Activated naive CD4-positive, alpha-beta T cell treated with anti-CD3 and anti-CD28 coated beads, Interleukin-2, amount 50 U/mL, for 24 hours (primary cell): Measurements from ENCODE around the gene LDLRAD3.

Source experiments
- H3K27ac Mint-ChIP-seq: one replicate; pipeline ENCODE4 v1.8.0; 2021; ENCODE audit warnings: mild to moderate bottlenecking, mixed read lengths
- H3K27me3 Mint-ChIP-seq: one replicate; pipeline ENCODE4 v1.8.0; 2021; ENCODE audit warnings: mixed read lengths
- H3K36me3 Mint-ChIP-seq: one replicate; pipeline ENCODE4 v1.8.0; 2021; ENCODE audit warnings: mixed read lengths
- H3K4me1 Mint-ChIP-seq: one replicate; pipeline ENCODE4 v1.8.0; 2021; ENCODE audit warnings: mixed read lengths
- H3K4me3 Mint-ChIP-seq: one replicate; pipeline ENCODE4 v1.8.0; 2021; ENCODE audit warnings: mild to moderate bottlenecking, mixed read lengths
- H3K9me3 Mint-ChIP-seq: one replicate; pipeline ENCODE4 v1.8.0; 2021; ENCODE audit warnings: mixed read lengths

The LDLRAD3 gene

DNA sequence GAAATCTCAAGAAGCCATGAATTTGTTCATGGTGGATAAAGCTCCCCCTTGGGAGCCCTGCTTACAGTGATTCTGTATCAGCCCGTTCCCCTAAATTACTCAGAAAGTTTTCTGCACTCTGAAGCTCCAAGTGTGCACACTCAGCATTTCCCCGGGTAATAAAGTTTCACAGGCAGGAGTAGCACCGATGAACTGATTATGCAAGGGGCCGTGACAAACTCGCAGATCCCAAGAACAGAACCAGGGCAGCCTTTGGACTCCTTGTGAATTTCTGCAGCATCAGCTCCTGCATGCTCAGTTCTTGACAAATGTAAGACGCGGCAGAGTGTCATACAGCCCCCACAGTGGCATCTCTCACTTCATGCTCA is 271.8 kb downstream of the LDLRAD3 start:
- Mint-ChIP-seq H3K27ac (no peak overlapping the region), H3K4me1 (no peaks in the 10 kb centered on the region), H3K9me3 (no peaks in the 10 kb centered on the region), H3K4me3 (no peak overlapping the region), H3K36me3 (no peaks in the 10 kb centered on the region), H3K27me3 (peaks cover 9% of the 10 kb centered on the region)

DNA sequence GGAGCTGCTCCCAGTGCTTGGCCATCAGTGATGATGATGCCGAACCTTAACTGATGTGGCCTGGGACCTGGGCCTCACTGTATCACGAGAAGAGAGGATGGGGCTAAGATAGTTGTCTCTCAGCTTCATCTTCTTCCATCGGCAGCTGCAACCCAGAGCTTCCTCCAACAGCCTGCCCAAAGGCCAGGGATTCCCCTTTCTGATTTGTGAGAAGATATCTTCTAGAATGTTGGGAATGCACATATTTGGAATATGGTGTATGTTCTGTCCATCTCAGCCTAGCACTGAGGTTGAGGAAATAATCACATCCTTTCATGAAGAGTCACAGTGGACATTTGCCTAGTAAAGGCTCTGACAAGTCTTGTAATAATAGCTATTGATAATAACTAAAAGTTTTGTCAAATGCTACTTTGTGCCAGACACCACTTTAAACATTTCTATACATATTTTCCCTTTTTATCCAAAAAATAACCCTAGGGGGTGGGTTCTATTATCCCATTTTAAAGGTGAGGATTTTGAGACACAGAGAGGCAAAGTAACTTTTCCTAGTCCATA is 272.3 kb downstream of the LDLRAD3 start:
- Mint-ChIP-seq H3K9me3 (no peaks in the 10 kb centered on the region), H3K4me3 (no peak overlapping the region), H3K27ac (no peak overlapping the region), H3K4me1 (no peaks in the 10 kb centered on the region), H3K27me3 (peaks cover 9% of the 10 kb centered on the region), H3K36me3 (no peaks in the 10 kb centered on the region)

DNA sequence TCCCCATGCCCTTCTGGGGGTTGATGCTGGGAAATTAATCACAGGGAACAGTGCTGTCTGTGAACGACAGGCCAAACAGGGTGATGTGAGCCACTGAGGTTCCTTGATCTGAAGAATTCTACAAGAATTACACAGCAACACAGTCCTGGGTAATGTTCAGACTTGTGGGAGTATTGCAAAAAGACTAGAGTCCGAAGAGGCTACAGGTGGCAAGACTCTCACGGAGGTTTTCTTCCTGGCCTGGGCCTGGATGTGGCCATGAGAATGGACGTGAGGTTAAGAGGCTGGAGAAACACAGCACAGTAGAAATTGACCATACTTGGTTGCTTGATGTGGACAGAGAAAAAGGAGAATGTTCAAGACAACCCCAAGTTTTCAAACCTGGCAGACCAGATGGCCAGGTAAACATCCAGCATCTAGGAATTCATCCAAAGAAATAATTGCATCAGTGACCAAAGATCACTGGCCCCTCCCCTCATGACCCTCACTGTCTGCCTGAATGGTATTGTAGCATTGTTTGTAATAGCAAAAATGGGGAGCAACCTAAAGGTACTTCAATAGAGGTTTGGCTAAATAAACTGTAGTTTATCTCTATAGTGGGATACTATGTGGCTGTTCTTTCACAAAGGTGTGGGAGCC is 274.5 kb downstream of the LDLRAD3 start:
- Mint-ChIP-seq H3K27me3 (peaks cover 9% of the 10 kb centered on the region), H3K4me1 (no peaks in the 10 kb centered on the region), H3K36me3 (no peaks in the 10 kb centered on the region), H3K4me3 (no peak overlapping the region), H3K9me3 (no peaks in the 10 kb centered on the region), H3K27ac (no peak overlapping the region)

DNA sequence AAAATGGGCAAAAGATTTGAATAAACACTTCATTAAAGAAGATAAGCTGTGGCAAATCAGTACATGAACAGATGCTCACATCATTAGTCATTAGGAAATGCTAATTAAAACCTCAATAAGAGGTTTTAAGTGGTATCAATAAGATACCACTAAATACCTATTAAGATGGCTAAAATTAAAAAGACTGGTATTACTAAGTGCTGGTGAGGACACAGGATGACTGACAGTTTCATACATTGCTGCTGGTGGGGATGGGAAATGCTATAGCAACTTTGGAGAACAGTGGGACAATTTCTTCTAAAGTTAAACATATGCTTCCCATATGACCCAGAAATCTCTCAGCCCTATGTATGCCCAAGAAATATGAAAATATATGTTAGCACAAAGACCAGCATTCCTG is 276.1 kb downstream of the LDLRAD3 start:
- no peaks in the 10 kb centered on the region for H3K4me1 Mint-ChIP-seq
- H3K36me3 Mint-ChIP-seq = no peaks in the 10 kb centered on the region
- H3K27me3 Mint-ChIP-seq = peaks cover 5% of the 10 kb centered on the region
- no peak overlapping the region for H3K27ac Mint-ChIP-seq
- no peak overlapping the region for H3K4me3 Mint-ChIP-seq
- no peaks in the 10 kb centered on the region for H3K9me3 Mint-ChIP-seq

DNA sequence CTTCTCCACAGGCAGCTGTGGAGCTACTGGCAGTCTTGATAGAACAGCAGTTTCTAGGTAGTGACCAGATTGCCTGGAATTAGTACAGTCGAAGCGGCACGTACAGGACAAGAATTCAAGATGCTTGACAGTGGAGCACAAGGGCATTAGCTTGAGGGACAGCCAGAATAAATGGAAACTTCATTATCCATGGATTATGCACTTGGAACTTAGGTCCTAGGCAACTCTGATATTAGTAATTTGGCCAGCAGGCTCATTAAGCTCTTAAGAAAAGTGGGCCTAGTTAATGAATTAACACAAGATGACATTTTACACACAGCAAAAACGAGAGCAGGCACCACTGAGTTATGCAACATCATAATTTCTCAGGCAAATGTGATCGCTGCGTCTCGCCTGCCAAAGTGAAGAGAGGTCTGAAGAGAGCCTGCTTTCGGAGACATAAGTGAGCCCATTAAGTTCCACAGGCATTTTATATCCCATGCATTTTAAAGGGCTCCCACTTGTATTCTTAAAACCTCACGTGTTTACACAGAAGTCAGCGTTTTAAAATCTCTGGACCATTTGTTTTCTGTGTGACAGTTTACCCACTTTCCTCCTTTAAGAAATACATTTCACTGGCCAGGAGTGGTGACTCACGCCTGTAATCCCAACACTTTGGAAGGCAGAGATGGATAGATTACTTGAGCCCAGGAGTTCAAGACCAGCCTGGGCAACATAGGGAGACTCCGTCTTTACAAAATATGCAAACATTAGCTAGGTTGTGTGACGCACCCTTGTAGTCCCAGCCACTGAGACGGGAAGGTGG is 279.2 kb downstream of the LDLRAD3 start:
- H3K36me3 Mint-ChIP-seq = no peaks in the 10 kb centered on the region
- no peak overlapping the region for H3K27ac Mint-ChIP-seq
- H3K4me3 Mint-ChIP-seq = no peak overlapping the region
- H3K9me3 Mint-ChIP-seq = no peaks in the 10 kb centered on the region
- H3K4me1 Mint-ChIP-seq = no peaks in the 10 kb centered on the region
- no peaks in the 10 kb centered on the region for H3K27me3 Mint-ChIP-seq

DNA sequence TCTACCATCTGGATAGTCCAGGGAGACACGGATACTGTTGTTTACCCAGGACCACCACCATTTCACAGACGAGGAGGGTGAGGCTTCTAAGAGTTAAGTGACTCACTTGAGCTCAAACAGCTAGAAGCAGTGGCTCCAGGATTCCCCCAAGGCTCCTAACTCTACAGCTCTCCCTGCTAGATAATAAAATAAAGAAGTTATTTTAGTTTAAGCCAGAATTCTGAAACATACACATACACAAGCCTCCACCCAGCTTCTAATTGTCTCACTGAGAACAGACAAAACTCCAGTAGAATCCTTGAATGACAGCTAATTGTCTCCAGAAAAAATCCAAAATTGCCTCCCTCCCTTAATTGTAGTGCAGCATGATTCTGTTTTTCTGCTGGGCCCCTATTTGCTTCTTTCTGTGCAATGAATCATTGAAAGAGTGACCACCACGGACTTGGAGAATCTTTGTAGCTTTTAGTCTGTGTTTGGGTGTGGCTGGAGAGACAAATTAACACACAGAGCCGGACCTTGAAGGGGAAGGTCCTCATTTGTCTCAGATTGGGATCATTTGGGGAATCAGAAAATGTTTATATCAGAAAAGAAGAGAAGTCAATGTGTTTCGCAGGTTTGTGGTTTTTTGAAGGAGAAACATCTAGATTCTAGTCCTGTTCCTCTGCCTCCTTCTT is 280.5 kb downstream of the LDLRAD3 start:
- Mint-ChIP-seq H3K4me3 (no peak overlapping the region), H3K27ac (no peak overlapping the region), H3K4me1 (no peaks in the 10 kb centered on the region), H3K9me3 (no peaks in the 10 kb centered on the region), H3K36me3 (no peaks in the 10 kb centered on the region), H3K27me3 (no peaks in the 10 kb centered on the region)

DNA sequence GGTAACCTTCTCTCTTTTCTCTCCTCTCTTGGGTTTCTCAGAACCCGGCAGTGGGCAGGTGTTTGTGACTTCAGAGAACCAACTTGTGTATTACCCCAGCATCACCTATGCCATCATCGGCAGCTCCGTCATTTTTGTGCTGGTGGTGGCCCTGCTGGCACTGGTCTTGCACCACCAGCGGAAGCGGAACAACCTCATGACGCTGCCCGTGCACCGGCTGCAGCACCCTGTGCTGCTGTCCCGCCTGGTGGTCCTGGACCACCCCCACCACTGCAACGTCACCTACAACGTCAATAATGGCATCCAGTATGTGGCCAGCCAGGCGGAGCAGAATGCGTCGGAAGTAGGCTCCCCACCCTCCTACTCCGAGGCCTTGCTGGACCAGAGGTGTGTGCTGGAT is 283.2 kb downstream of the LDLRAD3 start:
- H3K4me1 Mint-ChIP-seq = no peaks in the 10 kb centered on the region
- no peak overlapping the region for H3K27ac Mint-ChIP-seq
- no peaks in the 10 kb centered on the region for H3K27me3 Mint-ChIP-seq
- H3K36me3 Mint-ChIP-seq = no peaks in the 10 kb centered on the region
- no peaks in the 10 kb centered on the region for H3K9me3 Mint-ChIP-seq
- H3K4me3 Mint-ChIP-seq = no peak overlapping the region

DNA sequence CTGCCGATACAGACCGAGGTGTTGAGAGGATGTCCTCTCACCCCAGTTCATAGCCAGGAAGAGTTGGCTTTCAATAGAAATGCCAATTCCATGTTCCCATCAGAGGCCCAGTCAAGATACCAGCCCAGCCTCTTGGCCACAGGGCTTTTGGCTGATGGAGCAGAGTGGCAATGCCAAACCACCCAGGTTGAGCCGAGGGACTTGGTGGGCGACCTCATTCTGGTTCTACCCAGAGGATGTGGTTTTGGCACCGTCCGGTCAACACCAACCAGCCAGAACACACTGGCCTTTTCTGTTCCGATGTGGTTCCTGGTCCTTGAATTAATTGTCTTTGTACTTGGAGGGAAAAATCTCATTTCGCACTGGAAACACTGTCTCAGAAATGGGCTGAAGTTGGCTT is 284.8 kb downstream of the LDLRAD3 start:
- Mint-ChIP-seq H3K4me1 (no peaks in the 10 kb centered on the region), H3K27me3 (no peaks in the 10 kb centered on the region), H3K9me3 (no peaks in the 10 kb centered on the region), H3K36me3 (no peaks in the 10 kb centered on the region), H3K4me3 (no peak overlapping the region), H3K27ac (no peak overlapping the region)

DNA sequence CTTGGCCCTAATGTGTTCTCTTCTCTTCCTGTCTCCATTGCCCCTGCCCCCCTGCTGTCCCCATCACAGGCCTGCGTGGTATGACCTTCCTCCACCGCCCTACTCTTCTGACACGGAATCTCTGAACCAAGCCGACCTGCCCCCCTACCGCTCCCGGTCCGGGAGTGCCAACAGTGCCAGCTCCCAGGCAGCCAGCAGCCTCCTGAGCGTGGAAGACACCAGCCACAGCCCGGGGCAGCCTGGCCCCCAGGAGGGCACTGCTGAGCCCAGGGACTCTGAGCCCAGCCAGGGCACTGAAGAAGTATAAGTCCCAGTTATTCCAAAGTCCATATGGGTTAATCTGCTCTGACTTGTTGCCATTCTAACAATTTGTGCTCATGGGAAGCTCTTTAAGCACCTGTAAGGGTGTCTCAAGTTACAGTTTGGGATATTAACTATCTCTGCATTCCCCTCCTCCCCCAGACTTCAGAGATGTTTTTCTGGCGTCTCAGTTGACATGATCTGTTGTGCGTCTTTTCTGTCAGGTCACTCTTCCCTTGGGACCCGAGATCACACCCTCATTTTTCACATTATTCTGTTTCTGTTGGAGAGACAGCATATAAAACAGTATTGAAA is 285.3 kb downstream of the LDLRAD3 start:
- no peaks in the 10 kb centered on the region for H3K4me1 Mint-ChIP-seq
- no peaks in the 10 kb centered on the region for H3K36me3 Mint-ChIP-seq
- no peak overlapping the region for H3K27ac Mint-ChIP-seq
- H3K27me3 Mint-ChIP-seq = no peaks in the 10 kb centered on the region
- no peak overlapping the region for H3K4me3 Mint-ChIP-seq
- no peaks in the 10 kb centered on the region for H3K9me3 Mint-ChIP-seq

DNA sequence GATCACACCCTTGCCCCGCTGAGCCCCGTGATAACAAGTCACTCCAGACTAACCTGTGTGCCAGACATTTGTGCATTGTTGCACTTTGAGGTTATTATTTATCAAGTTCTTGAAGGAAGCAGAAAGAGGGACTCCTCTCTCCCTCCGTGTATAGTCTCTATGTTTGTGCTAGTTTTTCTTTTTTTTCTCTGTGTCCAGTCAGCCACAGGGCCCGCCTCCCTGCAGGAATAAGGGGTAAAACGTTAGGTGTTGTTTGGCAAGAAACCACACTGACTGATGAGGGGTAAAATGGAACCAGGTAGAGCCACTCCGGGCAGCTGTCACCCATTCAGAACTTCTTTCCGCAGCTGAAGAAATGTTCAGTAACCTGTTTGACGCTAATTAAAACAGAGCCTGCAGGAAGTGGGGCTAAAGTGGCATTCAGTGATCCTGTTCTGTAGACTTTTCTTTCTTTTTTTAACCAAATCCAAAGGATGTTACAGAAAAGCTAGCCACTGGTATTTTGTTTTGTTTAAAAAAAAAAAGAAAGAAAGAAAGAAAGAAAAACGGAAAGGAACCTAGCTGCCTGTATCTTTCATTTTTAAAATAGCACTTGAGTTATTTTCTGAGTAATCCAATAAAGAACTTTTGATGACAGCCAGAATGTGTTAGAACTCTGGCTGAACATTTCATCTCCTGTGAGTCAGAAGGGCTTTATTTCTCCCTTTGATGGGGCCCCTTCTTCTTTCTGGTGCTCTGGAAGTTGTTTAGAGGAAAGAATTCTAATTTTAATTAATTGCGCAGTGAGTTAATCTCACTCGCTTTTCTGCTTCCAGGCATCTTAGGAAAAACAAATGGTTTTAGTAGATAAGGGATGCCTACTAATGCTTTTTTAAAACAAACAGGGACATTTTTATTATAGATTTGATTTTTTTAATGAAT is 287.2 kb downstream of the LDLRAD3 start:
- Mint-ChIP-seq H3K9me3 (no peaks in the 10 kb centered on the region), H3K4me3 (no peak overlapping the region), H3K36me3 (no peaks in the 10 kb centered on the region), H3K4me1 (no peaks in the 10 kb centered on the region), H3K27ac (no peak overlapping the region), H3K27me3 (no peaks in the 10 kb centered on the region)

DNA sequence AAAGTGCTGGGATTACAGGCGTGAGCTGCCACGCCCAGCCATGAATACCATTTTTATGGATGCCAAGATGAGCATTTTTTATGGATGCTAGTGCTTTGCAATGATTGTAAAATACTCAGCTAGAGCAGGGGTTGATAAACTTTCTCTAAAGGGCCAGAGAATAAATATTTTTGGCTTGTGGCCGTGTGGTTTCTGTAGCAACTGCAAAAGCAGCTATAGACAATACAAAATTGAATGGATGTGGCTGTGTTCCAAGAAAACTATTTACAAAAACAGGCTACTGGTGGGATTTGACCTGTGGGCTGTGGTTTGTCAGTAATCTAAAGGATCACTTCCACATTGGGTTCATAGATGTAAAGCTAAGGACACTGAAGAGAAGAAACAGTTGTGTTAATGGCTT is 289.3 kb downstream of the LDLRAD3 start:
- Mint-ChIP-seq H3K36me3 (no peaks in the 10 kb centered on the region), H3K4me1 (no peaks in the 10 kb centered on the region), H3K9me3 (no peaks in the 10 kb centered on the region), H3K27ac (no peak overlapping the region), H3K4me3 (no peak overlapping the region), H3K27me3 (peaks cover 3% of the 10 kb centered on the region)

DNA sequence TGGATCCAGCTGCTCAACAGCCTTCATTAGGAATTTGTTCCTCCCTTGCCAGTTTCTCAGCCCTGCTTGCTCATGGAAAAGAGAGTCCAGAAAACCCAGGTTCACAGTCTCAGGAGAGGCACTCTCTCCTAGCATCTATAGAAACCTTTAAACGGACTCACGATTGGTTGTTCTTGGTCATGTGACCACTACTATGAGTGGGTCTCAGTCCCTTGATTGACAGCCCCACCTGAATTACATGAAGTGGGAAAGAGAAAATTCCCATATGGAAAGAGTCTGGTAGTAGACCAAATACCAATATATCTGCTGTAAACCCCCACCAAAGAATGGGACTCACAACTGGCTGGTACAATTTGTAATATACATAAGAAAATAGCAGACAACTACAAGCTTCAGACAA is 291.0 kb downstream of the LDLRAD3 start:
- peaks cover 5% of the 10 kb centered on the region for H3K9me3 Mint-ChIP-seq
- H3K4me1 Mint-ChIP-seq = no peaks in the 10 kb centered on the region
- no peak overlapping the region for H3K27ac Mint-ChIP-seq
- peaks cover 3% of the 10 kb centered on the region for H3K27me3 Mint-ChIP-seq
- no peaks in the 10 kb centered on the region for H3K36me3 Mint-ChIP-seq
- no peak overlapping the region for H3K4me3 Mint-ChIP-seq

DNA sequence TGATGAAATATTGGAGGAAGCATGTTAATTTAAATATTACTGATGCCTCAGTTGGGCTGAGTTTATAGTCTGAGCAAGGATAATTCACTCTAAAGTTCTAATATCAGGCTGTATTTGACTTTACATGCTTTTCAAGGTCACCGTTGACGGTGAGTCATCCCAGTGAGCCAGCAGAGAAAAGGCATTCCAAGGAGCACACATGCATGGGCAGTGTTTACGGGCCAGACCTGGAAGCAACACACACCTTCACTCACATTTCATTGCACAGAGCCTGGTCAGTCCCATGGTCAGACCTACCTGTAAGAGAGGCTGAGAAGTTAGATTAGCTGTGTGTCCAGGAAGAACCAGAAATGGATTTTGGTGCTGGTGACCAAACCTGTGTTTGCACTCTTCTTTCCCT is 291.9 kb downstream of the LDLRAD3 start:
- Mint-ChIP-seq H3K27me3 (peaks cover 3% of the 10 kb centered on the region), H3K36me3 (no peaks in the 10 kb centered on the region), H3K4me3 (no peak overlapping the region), H3K9me3 (peaks cover 5% of the 10 kb centered on the region), H3K4me1 (no peaks in the 10 kb centered on the region), H3K27ac (no peak overlapping the region)

DNA sequence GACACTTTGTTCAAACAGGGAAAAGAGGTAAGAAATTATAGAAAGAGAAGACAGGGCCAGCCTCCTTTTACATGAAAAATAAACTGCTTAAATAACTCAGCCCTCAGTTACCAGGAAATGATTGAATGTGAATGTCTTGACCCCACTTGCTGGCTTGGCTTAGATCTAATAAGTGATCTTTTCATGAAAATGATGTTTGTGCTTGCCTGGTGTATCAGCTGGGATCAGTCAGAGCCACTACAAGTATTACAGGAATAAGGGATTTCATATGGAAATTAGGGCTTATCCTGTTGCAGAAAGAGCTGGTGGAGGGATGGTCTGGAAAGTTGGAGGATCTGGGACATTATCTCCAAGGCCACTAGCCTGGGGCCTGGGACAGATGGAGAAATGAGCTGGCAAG is 293.5 kb downstream of the LDLRAD3 start:
- Mint-ChIP-seq H3K27me3 (peaks cover 5% of the 10 kb centered on the region), H3K27ac (no peak overlapping the region), H3K9me3 (peaks cover 5% of the 10 kb centered on the region), H3K4me3 (no peak overlapping the region), H3K4me1 (no peaks in the 10 kb centered on the region), H3K36me3 (no peaks in the 10 kb centered on the region)
